ENCODE measurements around the gene MYT1.
"Not testable (repeated sequence)": the region's sequence is repeated elsewhere in the genome, so short reads cannot be mapped to it uniquely, and the experiment has no call there.

MYT1 gene

DNA sequence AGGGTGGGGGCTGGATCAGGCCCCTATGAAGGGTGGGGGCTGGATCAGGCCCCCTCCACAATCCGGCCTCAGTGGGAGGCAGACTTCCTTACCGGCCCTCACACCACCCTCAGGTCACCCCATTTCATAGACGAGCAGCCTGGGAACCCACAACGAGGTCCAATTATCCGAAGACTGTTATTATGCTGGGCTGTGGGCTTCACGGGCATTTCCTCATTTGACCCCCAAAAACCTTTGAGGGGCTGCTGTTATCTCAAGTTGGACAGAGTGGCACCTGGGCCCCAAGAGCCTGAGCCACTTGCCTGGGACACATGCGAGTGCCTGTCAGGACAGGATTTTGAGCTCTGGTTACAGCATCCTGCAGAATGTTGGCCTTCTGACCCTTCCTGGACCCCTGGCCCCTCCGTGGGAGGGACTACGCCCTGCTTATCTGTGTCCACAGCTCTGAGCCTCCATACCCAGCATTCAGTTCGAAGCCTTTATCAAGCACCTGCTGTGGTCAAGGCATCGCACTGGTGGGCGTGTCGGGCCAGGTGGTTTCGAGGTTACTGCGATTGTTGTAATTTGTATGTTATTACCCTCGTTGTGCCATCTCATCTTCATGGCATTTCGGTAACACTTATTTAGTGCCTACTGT, 56.8 kb downstream of the MYT1 start:
- no peak for DNase-seq

DNA sequence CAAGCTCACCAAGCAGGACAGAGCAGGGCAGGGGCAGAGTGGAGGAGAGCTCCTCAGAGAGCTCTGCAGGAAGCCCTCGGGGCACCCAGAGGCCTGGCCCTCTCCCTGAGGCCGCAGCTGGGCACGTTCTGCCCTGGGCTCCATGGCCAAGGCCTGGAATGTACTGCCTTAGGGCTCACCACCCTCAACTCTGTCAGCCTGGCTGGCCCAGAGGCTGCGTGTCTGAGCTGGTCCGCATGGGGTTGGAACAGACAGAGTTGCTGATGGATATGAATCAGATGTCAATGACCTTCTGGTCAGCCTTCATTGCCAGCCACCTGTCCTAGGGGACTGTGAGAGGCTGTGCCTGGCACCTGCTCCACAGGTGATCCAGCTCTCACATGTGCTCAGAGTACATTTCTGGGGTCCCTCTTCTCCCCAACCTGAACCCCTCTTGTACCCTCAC, 58.1 kb downstream of the MYT1 start:
- no peak for DNase-seq

DNA sequence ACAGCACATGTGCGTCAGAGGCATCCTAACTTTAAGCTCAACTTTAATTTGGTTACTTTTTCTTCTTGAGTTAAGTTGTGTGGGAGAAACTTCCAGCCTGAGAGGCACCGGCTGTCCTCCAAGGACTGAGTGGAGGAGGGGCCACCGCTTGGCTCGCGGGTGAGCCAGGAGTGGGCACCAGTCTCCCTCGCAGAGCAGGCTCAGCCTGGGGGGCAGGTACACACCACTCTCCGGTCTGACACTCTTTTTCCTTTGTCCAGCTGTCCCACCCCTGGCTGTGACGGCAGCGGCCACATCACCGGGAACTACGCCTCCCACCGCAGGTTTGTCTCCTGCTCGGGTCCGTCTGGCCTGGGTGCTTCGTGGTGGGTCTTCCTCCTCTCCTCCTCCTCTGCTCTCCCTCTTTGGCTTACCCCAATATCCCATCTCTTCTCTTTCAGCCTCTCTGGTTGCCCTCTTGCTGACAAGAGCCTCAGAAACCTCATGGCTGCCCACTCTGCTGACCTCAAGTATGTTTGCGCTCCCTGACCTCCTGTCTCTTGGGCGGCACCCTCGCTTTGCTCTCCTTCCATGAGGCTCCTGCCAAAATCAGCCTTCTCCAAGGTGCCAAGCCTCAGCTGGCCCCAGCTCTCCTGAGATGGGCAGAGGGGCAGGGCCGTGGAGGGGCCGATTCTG, 58.7 kb downstream of the MYT1 start:
- DNase-seq: no peak

DNA sequence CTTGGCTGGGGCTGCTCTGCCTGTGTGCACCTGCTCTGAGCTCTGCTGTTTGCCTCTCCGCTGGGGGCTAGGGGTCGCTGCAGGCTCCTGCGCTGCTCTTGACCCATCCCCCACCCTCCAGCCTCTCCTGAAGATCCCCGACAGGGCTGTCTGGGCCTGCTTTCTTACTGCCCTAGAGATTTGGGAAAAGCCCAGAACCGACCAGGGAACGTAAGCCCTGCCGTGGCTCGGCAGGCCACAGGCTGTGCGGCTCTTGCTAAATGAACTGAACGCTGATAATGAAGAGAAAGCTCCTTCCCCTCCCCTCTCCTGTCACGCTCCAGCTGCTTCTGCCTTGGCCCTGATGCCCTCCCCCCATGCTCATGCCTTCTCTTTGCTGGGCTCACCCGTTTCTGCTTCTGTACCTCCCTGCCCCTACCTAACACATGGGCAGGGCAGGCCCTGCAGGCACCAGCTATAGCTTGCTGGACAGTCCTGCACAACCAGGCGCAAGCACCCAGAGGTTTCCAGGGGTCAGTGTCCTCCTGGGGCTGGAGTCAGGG, 59.3 kb downstream of the MYT1 start:
- no peak for DNase-seq

DNA sequence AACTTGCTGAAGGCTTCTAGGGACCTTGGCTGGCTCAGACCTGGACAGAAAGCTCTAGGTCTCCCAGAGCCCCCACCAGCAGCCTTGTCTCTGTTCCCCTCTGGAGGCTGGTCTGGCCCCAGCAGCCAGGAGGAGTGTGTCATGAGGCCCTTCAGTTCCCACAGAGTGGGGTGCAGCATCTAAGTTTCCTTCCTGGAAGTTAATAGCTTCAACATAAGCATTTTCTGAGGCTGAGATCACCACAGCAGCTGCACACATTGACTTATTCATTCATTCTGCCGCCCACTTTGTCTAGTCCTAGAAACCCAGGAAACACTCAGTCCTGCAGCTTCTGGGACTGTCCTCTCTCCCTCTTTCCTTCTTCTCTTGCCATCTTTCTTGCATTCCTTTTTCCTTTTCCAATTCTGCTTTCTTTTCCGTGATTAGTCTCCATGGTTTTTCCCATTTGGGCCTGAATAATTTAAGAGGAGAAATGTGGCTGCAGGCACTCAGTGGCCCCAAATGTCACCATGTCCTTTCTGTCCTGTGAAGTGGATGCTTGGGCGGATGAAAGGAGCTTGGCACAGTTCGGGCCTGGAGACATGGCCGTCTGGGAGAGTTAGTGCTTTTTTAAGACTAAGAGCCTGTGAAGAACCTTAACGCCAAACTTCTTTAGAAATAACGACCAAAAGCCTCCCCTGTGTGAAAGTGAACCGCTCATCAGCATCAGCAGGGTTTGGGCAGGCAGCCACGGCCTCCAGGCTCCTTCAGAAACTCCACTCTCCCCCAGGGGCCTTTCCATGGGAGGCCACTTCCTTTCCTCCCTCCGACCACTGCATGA, 60.3 kb downstream of the MYT1 start:
- no peak for DNase-seq

DNA sequence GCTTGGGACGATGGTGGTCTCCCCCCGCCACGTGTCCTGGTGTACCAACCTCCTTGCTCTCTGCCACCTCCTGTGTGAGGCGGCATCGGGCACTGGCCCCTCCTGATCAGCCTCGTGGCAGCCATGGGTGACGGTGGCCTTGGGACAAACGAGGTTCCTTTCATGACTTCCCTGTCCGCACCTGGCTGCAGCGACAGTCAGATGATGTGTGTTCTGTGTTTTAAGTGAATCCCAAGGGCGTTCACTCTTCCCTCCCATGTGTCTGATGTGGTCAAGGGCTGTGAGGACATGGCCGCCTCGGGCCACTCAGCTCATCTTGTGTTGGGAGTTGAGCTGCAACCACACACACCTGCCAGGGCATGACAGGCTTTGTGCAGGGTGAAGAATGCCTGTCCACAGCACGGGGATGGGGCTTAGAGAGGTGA, 60.9 kb downstream of the MYT1 start:
- no peak for DNase-seq

DNA sequence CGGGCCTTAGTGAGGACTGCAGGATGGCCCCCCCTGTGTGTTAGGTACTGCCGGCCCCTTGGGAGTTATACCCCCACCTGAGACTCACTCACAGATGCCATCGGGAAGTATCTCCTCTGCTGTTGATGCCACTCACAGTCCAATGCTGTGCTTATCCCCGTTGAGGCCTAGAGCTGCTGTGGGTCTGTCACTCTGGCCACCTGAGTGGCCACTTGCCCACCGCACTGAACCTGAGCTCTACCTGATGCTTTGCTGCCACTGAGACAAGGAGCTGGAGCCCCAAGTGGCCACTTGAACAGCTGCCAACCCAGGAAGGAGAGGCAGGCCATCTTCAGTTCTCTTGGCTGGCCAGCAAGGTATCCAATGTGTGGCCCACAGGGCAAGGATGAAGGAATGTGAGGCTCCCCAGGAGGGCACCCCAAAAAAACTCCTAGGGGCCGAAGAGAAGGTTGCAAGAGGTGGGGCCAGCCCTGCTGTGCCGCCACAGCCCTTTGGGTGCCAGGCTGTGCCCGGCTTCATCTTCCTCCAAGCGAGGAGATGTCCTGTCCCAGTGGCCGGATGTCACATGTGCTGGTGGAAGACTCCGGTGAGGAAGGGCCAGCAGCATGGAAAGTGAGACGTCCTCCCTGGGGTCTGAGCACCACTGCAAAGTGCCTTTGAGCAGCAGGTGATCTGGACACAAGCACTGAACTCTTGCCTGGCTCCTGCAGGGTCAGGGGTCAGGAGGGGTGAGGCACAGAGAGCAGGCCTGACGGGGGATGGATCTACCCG, 61.8 kb downstream of the MYT1 start:
- no peak for DNase-seq

DNA sequence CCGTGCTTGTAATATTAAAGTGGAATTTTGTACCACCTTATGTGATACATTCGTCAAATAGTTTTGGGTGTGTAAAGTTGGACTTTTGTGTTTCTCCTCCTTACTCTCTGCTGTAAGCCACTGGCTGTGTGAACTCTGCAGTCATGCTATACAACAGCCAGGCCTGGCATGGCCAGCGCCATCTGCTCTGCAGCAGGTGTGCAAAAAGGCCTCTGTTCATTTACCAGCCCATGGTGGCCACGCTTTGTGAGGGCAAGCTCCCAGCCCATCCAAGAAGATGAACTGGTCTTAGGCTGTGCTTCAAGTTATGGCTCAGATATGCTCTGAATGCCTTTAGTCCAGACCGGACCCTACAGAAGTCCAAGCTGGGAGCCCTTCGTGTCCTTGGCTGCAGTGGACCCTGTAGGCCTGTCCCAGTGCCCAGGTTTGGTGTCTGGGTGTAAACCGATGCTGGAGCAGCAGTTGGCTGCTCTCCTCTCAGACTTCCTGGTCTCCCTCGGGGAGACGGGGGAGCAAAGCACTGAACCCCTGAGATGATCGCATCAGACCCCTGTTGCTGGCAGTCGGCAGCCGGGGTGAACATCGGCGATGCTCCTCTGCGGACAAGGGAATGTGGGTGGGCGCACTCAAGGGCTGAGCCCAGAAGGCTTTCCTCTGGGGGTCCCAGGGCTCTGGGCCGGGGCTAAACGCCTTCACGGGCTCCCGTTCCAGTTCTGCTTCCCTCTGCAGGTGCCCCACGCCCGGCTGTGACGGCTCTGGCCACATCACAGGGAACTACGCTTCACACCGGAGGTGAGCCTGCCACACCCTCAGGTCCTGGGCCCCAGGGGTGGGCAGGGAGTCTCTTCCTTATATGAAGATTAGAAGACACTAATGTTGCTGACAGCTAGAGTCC, 62.7 kb downstream of the MYT1 start:
- DNase-seq: no peak

DNA sequence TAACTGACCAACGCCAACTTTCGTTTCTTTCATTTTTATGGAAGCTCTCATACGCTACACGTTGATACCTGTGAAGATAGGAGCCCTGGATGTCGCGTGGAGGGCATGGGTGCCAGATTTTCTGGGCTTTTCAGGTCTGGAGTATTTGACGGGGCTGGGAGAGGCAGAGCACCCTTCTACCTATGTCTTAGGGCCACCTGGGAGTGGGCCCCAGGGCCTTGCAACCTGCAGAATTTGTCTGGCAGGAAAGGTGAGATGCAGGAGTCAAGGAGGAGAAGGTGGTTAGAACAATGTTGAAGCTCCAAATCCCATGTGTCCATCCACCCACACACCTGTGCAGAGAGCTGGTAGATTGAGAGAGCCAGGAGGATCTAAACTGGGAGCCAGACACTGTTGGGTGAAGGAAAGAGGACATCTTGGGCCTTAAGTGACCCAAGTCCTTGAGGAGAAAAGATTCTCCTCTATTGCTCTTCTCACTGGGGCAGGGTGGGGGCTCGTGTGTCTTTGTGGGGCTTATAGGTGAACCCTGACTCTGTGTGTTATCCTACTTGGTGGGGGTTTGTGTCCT, 63.9 kb downstream of the MYT1 start:
- no peak for DNase-seq

DNA sequence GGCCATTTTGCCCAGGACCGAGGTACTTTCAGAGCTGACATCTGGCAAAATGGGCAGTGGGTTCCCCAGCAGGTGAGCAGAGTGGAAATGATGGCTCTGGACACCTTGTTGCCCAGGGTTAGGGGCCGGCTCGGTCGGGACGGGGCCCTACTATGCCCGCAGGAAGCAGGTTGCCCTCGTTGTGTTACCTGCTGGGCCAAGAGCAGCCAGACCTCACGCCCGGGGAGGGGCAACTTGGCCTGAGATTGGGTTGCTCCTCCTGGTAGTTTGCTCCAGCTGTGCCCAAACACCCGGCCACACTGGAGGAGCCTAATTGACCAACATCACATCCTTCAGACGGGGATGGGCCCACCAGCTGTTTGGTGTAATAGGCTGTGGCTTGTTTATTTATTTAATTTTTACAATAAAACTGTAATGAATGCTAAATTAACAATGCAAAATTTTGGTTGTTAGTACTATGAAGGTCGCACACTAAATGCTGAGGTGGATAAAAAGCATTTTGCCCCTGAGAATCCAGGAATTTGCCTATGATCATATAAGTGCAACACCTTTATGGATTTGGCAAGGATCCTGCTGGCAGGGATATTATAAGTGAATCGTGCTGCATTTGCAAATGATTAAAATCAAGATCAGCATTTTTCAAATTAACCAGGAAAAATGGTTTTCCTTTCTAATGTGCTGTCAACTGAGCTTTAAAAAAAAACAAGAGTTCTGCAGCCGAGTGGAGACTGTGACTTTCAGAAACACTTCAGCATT, 64.7 kb downstream of the MYT1 start:
- no peak for DNase-seq

DNA sequence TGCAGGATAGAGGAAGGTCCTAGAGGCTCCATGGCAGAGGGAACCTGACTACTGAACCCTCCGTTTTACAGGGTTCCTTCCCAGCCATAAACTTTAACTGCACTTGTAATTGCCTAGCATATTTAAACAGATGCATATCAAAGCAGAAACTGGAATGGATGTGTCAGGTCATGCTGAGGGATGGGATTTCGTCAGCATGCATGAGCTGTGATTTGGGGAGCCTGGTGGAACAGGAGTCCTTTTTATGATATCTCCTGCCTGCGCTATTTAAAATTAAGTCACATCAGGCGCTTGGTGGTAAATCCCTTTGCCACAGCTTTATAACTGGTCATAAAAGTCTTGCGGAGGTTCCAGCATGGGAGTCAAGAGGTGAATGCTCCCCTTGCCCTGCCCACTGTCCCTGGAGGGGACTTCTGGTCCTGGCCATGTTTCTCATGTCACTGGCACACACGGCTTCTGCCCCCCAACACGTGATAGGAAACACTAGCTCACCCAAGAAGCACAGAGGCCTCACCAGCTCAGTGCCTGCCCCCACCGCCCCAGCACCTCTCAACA, 65.3 kb downstream of the MYT1 start:
- no peak for DNase-seq

DNA sequence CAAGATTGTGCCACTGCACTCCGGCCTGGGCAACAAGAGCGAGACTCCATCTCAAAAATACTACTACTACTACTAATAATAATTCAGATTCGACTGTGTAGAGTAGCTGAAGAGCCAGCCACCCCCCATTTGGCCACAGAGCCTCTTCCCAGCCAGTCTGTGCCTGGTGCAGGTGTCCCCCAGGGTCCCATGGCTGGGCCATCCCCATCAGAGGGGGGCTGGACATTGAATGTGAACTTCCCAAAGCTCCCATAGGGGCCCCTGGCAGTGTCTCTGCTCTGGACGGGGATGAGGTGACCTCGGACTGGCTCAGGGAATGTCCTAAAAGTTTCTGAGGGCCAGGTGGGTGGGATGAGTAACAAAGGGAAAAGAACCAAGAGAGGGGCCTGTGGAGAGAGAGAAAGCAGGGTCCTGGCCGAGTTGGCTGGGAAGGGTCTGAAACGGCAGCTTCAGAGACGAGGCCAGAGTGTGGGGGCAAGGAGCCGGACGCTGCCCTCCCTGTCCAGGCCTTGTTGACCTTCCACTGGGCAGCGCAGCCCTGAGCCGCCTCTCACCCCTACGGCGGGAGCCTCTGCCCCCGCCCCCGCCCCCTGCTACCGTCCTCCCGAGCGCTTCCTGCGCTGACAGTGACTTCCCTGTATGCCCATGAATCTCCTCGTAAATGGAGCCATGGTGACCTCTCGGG, 66.4 kb downstream of the MYT1 start:
- DNase-seq: no peak

DNA sequence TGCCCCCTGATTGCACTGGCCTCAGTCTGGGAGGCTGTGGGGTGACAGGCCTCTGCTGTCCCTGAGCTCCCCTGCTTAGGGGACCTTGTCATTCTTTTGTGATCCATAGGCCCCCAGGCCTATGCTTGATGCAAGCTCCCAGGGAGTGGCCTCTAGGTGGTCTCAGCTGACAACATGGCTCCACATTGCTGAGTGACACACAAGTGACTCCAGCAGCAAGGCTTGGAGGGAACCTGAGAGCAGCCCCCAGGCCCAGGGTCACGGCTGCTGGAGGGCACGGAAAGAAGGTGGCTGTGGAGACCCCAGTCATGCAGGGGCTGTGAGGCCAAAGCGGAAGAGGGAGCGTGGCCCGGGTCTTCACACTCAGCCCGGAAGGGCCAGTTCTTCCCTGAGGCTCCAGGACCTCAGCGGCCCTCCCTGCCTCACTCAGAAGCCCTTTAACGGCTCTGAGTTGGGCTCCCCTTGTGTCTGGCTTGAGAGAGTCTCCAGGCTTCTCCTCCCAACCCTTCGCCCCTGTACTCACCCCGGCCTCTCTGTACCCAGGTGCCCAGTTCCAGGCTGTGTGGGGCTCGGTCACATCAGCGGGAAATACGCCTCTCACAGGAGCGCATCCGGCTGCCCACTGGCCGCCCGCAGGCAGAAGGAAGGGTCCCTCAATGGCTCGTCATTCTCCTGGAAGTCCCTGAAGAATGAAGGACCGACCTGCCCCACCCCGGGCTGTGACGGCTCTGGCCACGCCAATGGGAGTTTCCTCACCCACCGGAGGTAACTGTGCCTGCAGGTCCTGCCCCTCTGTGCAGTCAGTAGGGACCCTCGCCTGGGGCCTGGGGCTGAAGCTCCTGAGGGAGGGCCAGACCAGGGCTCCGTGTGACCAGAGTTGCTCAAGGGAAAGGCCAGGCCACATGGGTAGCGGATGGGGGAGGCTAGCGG, 67.6 kb downstream of the MYT1 start:
- DNase-seq: no peak

DNA sequence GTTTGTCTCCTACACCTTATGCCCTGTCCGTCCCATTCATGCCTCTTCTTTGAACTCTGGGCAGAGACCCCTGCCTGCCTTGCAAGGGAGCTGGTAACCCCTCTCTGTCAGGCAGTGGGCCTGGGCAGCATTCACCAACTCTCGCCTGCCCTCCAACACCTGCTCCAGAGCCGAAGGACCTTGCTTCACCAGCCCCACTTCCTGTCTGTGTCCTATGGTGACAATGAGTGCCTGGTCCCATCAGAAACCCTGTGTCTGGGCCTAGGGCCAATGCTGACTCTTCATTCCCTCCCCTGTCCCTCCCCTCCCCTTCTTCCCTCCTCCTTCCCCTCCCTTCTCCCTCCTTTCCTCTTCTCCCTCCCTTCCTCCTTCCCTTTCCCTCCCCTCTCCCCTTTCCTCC, 68.5 kb downstream of the MYT1 start:
- peak; percentile 5 to 17 for DNase-seq

DNA sequence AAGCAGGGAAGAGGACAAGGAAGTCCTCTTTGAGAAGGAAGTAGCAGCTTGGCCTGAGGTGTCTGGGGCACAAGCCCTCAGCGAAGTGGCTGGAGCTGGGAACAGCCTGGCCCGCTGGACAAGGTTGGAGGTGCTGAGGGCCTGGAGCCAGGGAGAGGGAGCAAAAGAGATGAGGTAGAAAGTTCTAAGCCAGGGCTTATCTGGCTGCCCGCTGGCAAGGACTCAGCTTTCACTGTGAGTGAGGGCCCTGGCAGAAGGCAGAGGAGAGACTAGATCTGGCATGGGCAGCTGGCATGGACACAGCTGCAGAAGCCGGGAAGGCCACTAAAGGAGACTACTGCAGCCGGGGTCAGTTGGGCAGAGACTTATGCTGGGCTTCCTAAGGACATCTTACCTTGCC, 69.5 kb downstream of the MYT1 start:
- peak in 1 of 2 donors; percentile 28 for DNase-seq

DNA sequence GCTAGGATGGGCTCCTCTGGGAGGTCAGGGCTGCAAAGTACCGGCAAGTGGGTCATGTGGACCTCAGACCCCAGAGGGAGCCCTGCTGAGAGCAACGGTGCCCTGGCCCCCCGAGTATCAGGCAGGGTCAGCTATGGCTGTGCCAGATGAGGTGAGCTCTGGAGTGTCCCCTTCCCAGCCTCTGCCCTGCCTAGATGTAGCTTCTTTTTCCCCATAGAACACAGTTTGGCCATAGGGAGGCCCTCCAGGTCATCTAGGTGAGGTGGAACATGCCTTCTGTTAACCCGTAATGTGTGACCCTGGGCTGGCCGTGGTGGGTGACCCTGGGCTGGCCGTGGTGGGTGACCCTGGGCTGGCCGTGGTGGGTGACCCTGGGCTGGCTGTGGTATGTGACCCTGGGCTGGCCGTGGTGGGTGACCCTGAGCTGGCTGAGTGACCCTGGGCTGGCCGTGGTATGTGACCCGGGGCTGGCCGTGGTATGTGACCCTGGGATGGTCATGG, 70.1 kb downstream of the MYT1 start:
- DNase-seq: no peak

DNA sequence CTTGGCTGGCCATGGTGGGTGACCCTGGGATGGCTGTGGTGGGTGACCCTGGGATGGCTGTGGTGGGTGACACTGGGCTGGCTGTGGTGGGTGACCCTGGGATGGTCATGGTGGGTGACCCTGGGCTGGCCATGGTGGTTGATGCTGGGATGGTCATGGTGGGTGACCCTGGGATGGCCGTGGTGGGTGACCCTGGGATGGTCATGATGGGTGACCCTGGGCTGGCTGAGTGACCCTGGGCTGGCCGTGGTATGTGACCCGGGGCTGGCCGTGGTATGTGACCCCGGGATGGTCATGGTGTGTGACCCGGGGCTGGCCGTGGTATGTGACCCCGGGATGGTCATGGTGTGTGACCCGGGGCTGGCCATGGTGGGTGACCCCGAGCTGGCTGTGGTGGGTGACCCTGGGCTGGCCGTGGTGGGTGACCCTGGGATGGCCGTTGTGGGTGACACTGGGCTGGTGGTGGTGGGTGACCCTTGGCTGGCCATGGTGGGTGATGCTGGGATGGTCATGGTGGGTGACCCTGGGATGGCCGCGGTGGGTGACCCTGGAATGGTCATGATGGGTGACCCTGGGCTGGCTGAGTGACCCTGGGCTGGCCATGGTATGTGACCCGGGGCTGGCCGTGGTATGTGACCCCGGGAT, 70.8 kb downstream of the MYT1 start:
- not testable (repeated sequence) for DNase-seq

Measured in hippocampal formation (tissue), 2 donors.